Uterus (tissue), 4 donors: ENCODE measurements around the gene UPF1. TPM values are rescaled to one million over a fixed set of nuclear protein-coding genes. Genes with fewer than 3 reads are reported as not detected.

Source experiments
- DNase-seq, 2 donors: peaks; one replicate each; pipeline ENCODE4 v3.0.0-alpha.2; 2019 to 2020
- H3K27ac ChIP-seq, 2 donors: fragments of 200-600 bp; sonication (generic); 1 replicate in 1 of 2; 2 replicates in 1 of 2; pipeline ENCODE4 v1.5.1; 2016 to 2018
- H3K27me3 ChIP-seq, 2 donors: fragments of 200-600 bp; sonication (generic); one replicate each; pipeline ENCODE4 v1.5.1; 2018 to 2019; ENCODE audit warnings: control low read depth in 1 of 2
- H3K36me3 ChIP-seq, 2 donors: fragments of 200-600 bp; sonication (generic); one replicate each; pipeline ENCODE4 v1.5.1; 2019; ENCODE audit warnings: control low read depth in 1 of 2
- H3K4me1 ChIP-seq, 2 donors: fragments of 200-600 bp; sonication (generic); one replicate each; pipeline ENCODE4 v1.5.1; 2018 to 2019; ENCODE audit warnings: control low read depth in 1 of 2
- H3K4me3 ChIP-seq, 2 donors: fragments of 200-600 bp; sonication (generic); 1 replicate in 1 of 2; 2 replicates in 1 of 2; pipeline ENCODE4 v1.5.1; 2018 to 2019; ENCODE audit warnings: mild to moderate bottlenecking in 1 of 2
- H3K9me3 ChIP-seq, 2 donors: fragments of 200-600 bp; sonication (generic); one replicate each; pipeline ENCODE4 v1.5.1; 2019; ENCODE audit warnings: control low read depth in 1 of 2
- POLR2A ChIP-seq, 2 donors: fragments of 450-650 bp; IDR thresholded peaks; one replicate each; pipeline ENCODE4 v1.6.1; 2016; ENCODE audit warnings: antibody characterized with exemption in 2 of 2, mild to moderate bottlenecking in 1 of 2, moderate library complexity in 1 of 2
- intact Hi-C: fragments of 100-400 bp; cut with DNase I; formaldehyde crosslinking; loops from one replicate; pipeline ENCODE4 v1.15.1; 2023; ENCODE audit warnings: low total_unique reads
- total RNA-seq, 4 donors: library from RNA; depleted of rRNA in 3 of 4; stranded (reverse); fragments of >200 nt in 3 of 4; gene quantifications; one replicate each; pipeline versions ENCODE4 v1.1.0 to v1.2.4, GENCODE V29; 2014 to 2023
- TF ChIP-seq, protein P1 (sequence below), 4 experiments: fragments of 200-600 bp in 2 of 4; fragments of 450-650 bp in 2 of 4; sonication (generic) in 2 of 4; IDR thresholded peaks; one replicate each; pipeline ENCODE4 v1.5.1; 2016 to 2019; ENCODE audit warnings: antibody characterized with exemption in 4 of 4, mild to moderate bottlenecking in 2 of 4, moderate library complexity in 1 of 4
- donor health status: DM: yes; HTN: yes; CAD: no.

The UPF1 gene
- total RNA-seq, 4 donors from 2014 or later: 17.9 to 105 (median 43.7) TPM

DNA sequence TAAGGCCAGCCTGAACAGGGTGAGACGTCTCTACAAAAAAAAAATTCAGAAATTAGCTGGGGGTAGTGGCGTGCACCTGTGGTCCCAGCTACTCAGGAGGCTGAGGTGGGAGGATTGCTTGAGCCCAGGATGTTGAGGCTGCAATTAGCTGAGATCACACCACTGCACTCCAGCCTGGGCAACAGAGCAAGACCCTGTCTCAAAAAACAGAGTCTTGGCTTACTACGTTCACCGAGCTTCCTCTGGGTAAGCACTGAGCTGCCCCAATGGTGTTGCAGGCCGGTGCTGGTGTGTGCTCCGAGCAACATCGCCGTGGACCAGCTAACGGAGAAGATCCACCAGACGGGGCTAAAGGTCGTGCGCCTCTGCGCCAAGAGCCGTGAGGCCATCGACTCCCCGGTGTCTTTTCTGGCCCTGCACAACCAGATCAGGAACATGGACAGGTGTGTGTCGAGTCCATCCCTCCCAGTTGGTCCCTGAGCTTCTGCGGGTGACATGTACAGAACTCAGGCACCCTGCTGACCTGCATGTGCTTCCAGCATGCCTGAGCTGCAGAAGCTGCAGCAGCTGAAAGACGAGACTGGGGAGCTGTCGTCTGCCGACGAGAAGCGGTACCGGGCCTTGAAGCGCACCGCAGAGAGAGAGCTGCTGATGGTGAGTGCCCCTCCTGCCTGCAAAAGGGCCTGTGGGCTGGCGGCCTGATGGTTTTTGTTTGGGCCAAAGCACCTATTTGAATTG lies 24.1 kb downstream of the UPF1 start:
- H3K4me1 ChIP-seq: peaks cover 3 to 4% of the 10 kb centered on the region in 2 donors
- H3K27ac ChIP-seq: no peak overlapping the region
- no peaks in the 10 kb centered on the region for H3K36me3 ChIP-seq
- DNase-seq: no peak
- H3K27me3 ChIP-seq: no peaks in the 10 kb centered on the region
- TF ChIP-seq, protein P1, sequence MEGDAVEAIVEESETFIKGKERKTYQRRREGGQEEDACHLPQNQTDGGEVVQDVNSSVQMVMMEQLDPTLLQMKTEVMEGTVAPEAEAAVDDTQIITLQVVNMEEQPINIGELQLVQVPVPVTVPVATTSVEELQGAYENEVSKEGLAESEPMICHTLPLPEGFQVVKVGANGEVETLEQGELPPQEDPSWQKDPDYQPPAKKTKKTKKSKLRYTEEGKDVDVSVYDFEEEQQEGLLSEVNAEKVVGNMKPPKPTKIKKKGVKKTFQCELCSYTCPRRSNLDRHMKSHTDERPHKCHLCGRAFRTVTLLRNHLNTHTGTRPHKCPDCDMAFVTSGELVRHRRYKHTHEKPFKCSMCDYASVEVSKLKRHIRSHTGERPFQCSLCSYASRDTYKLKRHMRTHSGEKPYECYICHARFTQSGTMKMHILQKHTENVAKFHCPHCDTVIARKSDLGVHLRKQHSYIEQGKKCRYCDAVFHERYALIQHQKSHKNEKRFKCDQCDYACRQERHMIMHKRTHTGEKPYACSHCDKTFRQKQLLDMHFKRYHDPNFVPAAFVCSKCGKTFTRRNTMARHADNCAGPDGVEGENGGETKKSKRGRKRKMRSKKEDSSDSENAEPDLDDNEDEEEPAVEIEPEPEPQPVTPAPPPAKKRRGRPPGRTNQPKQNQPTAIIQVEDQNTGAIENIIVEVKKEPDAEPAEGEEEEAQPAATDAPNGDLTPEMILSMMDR (IDR thresholded peaks at IDR 0.05): no peak
- TF ChIP-seq POLR2A (IDR thresholded peaks at IDR 0.05): no peak
- no peak overlapping the region for H3K4me3 ChIP-seq
- no peaks in the 10 kb centered on the region for H3K9me3 ChIP-seq
- intact Hi-C loops: no loop called here

DNA sequence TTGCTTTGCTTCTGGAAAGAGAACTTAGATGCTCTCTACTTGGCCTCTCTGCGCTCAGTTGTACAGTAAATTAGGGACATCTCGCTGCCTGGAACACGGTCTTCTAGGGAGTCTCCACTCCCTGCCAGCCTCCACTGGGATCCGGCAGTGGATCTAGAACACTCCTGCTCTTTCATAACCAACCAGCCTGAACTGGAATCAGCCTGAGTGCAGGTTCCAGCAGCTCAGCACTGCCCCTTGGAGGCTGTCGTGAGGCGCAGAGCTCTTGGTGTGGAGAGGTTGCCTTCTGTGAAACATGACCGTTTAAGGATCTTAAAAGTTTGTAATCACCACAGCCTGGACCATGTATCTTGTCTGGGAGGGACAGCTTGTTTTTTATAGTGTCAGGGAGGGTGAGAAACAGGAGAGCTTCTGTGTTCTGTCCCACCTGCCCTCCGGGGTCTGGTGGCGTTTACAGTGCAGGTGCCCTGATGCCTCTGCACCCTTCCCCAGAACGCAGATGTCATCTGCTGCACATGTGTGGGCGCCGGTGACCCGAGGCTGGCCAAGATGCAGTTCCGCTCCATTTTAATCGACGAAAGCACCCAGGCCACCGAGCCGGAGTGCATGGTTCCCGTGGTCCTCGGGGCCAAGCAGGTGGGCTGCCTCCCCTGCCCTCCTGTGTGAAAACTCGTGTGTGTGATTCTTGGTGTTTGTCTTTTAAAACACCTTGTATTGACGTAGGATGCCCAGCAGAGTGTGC lies 24.8 kb downstream of the UPF1 start:
- Histone ChIP-seq H3K4me3 (no peak overlapping the region), H3K36me3 (no peaks in the 10 kb centered on the region), H3K27me3 (no peaks in the 10 kb centered on the region), H3K27ac (no peak overlapping the region), H3K4me1 (no peaks in the 10 kb centered on the region), H3K9me3 (no peaks in the 10 kb centered on the region)
- intact Hi-C loops: no loop called here
- TF ChIP-seq, protein P1 (IDR thresholded peaks at IDR 0.05): no peak
- no peak for TF ChIP-seq POLR2A (IDR thresholded peaks at IDR 0.05)
- DNase-seq: no peak

DNA sequence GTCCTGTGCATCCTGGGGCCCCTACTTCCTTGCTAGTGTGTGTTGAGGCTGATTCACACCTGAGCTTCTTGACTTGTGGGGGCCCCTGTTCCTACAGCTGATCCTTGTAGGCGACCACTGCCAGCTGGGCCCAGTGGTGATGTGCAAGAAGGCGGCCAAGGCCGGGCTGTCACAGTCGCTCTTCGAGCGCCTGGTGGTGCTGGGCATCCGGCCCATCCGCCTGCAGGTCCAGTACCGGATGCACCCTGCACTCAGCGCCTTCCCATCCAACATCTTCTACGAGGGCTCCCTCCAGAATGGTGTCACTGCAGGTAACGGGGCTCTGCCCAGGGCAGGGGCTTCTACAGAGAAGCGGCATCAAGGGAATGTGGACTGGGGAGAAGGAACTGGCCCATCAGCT lies 25.5 kb downstream of the UPF1 start:
- H3K4me3 ChIP-seq: no peak overlapping the region
- H3K4me1 ChIP-seq: no peaks in the 10 kb centered on the region
- no peaks in the 10 kb centered on the region for H3K36me3 ChIP-seq
- H3K9me3 ChIP-seq: no peaks in the 10 kb centered on the region
- intact Hi-C loops: no loop called here
- no peak for TF ChIP-seq POLR2A (IDR thresholded peaks at IDR 0.05)
- H3K27me3 ChIP-seq: no peaks in the 10 kb centered on the region
- H3K27ac ChIP-seq: no peak overlapping the region
- DNase-seq: no peak

DNA sequence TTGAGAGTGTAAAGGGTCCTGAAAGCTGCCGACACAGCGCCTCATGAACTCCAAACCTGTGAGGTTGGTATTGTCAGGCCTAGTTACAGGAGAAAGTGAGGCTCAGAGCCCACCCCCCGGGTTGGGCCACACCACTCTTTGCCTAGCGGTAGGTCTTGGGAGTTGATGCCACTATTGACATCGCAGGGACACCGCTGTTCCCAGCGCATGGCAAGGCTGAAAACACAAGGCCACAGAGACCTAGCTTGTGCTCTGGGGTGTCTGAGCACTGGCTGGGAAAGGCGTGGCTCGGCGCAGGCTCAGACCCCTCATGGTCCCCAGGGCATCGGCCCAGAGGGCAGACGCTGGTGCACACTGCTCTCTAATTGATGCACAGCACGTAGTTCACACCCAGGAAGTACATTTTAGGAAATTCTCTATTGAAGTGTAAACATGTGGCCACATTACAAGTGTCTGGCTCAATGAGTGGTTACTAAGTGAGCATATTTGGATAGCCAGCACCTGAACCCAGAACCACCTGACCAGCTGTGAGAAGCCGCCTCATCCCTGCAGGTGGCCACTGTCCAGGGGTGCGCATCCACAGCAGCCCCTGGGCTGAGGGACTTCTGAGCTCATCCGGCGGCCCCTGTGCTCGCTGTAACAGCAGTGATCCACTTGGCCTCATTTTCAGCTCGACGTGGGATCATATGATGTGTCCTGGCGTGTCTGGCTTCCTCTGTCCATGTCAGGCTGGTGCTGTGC lies 27.3 kb downstream of the UPF1 start:
- no peaks in the 10 kb centered on the region for H3K9me3 ChIP-seq
- H3K4me3 ChIP-seq: no peak overlapping the region
- no peaks in the 10 kb centered on the region for H3K36me3 ChIP-seq
- no peaks in the 10 kb centered on the region for H3K4me1 ChIP-seq
- TF ChIP-seq, protein P1 (IDR thresholded peaks at IDR 0.05): no peak
- TF ChIP-seq POLR2A (IDR thresholded peaks at IDR 0.05): no peak
- H3K27ac ChIP-seq: no peak overlapping the region
- no peaks in the 10 kb centered on the region for H3K27me3 ChIP-seq
- intact Hi-C loops: no loop called here
- DNase-seq: no peak

DNA sequence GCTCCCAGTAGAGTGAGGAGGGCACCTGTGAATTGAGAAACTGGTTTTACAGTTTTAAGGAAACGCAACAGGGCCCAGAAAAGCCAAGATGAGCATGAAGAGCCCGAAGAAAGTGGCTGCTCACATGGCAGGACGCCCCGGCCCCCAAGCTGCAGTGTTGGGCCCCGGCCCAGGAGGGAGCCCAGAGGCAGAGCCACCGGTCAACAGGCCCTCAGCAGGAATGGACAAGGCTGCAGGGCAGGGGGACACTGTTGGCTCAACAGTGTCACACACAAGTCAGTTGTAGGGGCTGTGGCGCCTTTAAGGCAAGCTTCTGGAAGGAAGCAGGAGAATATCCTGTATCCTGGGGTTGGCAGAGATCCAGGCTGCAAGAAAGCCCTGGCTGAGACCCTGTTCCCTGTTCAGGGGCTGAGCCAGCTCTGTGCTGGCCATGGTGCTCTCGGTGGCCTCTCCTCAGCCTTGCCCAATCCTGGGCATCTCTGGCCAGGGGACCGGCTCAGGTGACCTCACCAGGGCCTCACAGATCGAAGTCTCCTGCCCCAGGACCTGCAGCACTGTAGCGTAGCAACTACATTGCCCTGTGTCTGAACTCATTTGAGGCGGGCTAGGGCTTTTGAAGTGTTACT lies 28.0 kb downstream of the UPF1 start:
- Histone ChIP-seq H3K4me3 (no peak overlapping the region), H3K27me3 (no peaks in the 10 kb centered on the region), H3K9me3 (no peaks in the 10 kb centered on the region), H3K4me1 (no peaks in the 10 kb centered on the region), H3K27ac (no peak overlapping the region), H3K36me3 (no peaks in the 10 kb centered on the region)
- intact Hi-C loops: no loop called here
- TF ChIP-seq, protein P1 (IDR thresholded peaks at IDR 0.05): no peak
- no peak for TF ChIP-seq POLR2A (IDR thresholded peaks at IDR 0.05)
- peak in 1 of 2 donors; percentile 42 for DNase-seq
